HepG2 (cell line): ENCODE results near the gene KTI12. TPM values are rescaled to one million over a fixed set of nuclear protein-coding genes. Genes with fewer than 3 reads are reported as not detected.
A peak's percentile ranks its signal among the peaks of the same experiment; 100 is the strongest.

ENCODE experiments used
- ADNP ChIP-seq: sonication (generic); formaldehyde crosslinking; IDR thresholded peaks from 2 replicates; pipeline ENCODE4 v1.4.0; 2020; ENCODE audit warnings: missing genetic modification reagents
- BRD4 ChIP-seq: sonication (generic); formaldehyde crosslinking; IDR thresholded peaks from 2 replicates; pipeline ENCODE4 v1.4.0; 2020; ENCODE audit warnings: missing genetic modification reagents
- CTCF ChIP-seq: sonication (generic); formaldehyde crosslinking; IDR thresholded peaks from 2 replicates; pipeline ENCODE4 v1.5.0; 2020; ENCODE audit warnings: mild to moderate bottlenecking, missing genetic modification reagents, moderate library complexity
- DZIP1 ChIP-seq: sonication (generic); formaldehyde crosslinking; IDR thresholded peaks from 2 replicates; pipeline ENCODE4 v1.5.0; 2020; ENCODE audit warnings: mild to moderate bottlenecking, missing genetic modification reagents
- RAD21 ChIP-seq: fragments of 450-650 bp; formaldehyde crosslinking; IDR thresholded peaks from 2 replicates; pipeline ENCODE4 v1.5.0; 2020; ENCODE audit warnings: mild to moderate bottlenecking
- RERE ChIP-seq: IDR thresholded peaks from 2 replicates; pipeline ENCODE4 v1.6.1; 2016; ENCODE audit warnings: low read depth, missing genetic modification reagents, missing compliant biosample characterization
- TP53 ChIP-seq: sonication (generic); formaldehyde crosslinking; conservative IDR thresholded peaks from 2 replicates; pipeline ENCODE4 v1.4.0; 2020; ENCODE audit warnings: missing genetic modification reagents
- ZMAT3 ChIP-seq: sonication (generic); formaldehyde crosslinking; conservative IDR thresholded peaks from 2 replicates; pipeline ENCODE4 v1.7.0; 2021; ENCODE audit warnings: missing genetic modification reagents
- ZNF564 ChIP-seq: sonication (generic); formaldehyde crosslinking; IDR thresholded peaks from 2 replicates; pipeline ENCODE4 v1.8.1; 2023; ENCODE audit warnings: mild to moderate bottlenecking, missing genetic modification reagents
- ZNF609 ChIP-seq: sonication (generic); formaldehyde crosslinking; IDR thresholded peaks from 2 replicates; pipeline ENCODE4 v1.4.0; 2020; ENCODE audit warnings: mild to moderate bottlenecking, missing genetic modification reagents, borderline replicate concordance
- ZNF724P ChIP-seq: sonication (generic); formaldehyde crosslinking; IDR thresholded peaks from 2 replicates; pipeline ENCODE4 v1.8.0; 2022; ENCODE audit warnings: missing genetic modification reagents, borderline replicate concordance
- ZNF768 ChIP-seq: sonication (generic); formaldehyde crosslinking; IDR thresholded peaks from 2 replicates; pipeline ENCODE4 v1.4.0; 2020; ENCODE audit warnings: missing genetic modification reagents
- polyA plus RNA-seq, 8 experiments: library from polyadenylated mRNA; depleted of rRNA in 3 of 8; stranded (reverse) in 7 of 8; unstranded in 1 of 8; fragments of >200 nt; fragmentation: Illumina TruSeq in 4 of 8; extraction: Trizol in 4 of 8; gene quantifications; 2 replicates each; pipeline versions ENCODE4 v1.2.1 to v1.2.3, GENCODE V29; 2011 to 2016; ENCODE audit warnings: low read depth in 4 of 8, missing spikeins in 1 of 8, mixed read lengths in 1 of 8; ENCODE audit not compliant: insufficient read depth in 1 of 8
- total RNA-seq, 5 experiments: library from RNA; depleted of rRNA; stranded (reverse); fragments of >200 nt; fragmentation: Illumina TruSeq; extraction: Trizol; gene quantifications; 2 replicates each; pipeline ENCODE4 v1.2.3, GENCODE V29; 2016; ENCODE audit warnings: low read depth in 1 of 5

KTI12 gene
- total and polyA plus RNA-seq, 2 of the 13 experiments (the other 11 are each of a cell fraction or from before 2014, with no cell fraction given), result 7.4 to 10.2 TPM

- no peak for TF ChIP-seq CTCF (CRISPR knock-in tag)
- no peak for TF ChIP-seq RERE (CRISPR knock-in tag)
- TF ChIP-seq ZNF724P, result 0 out of 2 replicates have a peak, but pooled peaks have one; percentile 41
- no peak; the same call in 1 of the 2 replicates for TF ChIP-seq ZNF564
- peak; percentile 72; the same call in 1 of the 2 replicates for TF ChIP-seq ZNF768 (CRISPR knock-in tag)
- TF ChIP-seq ZNF609 (CRISPR knock-in tag), result 0 out of 2 replicates have a peak, but pooled peaks have one; percentile 24
- peak; percentile 89 for TF ChIP-seq ZMAT3 (CRISPR knock-in tag)
- no peak for TF ChIP-seq TP53 (CRISPR knock-in tag)
- TF ChIP-seq RAD21 (CRISPR knock-in tag), result peak; percentile 21; the same call in 1 of the 2 replicates
- TF ChIP-seq DZIP1, result peak; percentile 86; the same call in 1 of the 2 replicates
- TF ChIP-seq ADNP (CRISPR knock-in tag), result no peak
- TF ChIP-seq BRD4 (CRISPR knock-in tag), result peak; percentile 75; the same call in 1 of the 2 replicates
These were observed at the start of gene KTI12 (continued) for GRCh38 chr1:52033190-52034049.
